ENCODE measurements around the gene SPC25.
"Not testable (repeated sequence)": the region's sequence is repeated elsewhere in the genome, so short reads cannot be mapped to it uniquely, and the experiment has no call there.

SPC25 gene

DNA sequence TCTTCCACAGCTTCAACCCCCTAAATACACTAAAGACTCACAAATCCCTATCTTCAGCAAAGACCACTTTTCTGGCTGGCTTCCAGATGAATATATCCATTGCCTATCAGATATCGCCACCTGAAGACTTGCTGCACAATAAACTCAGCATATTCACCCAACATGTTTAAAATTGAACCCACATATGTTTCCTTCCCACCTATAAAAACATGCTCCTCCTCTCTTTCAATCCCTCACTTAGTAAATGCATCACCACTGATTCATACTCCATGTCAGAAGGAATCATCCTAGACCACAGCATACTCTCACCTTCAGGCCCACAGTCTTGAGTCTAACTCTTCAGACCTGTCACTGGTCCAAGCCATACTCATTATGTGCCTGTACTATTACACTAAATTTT lies 5.3 kb downstream of the SPC25 start:
- H3K4me3 ChIP-seq (ENCODE audit: low read length), result no peak overlapping the region
- H4K20me1 ChIP-seq (ENCODE audit: insufficient read depth, low read length), result no peaks in the 10 kb centered on the region
- H3K36me3 ChIP-seq (replicated peaks; ENCODE audit: low read depth, low read length), result peaks cover 18% of the 10 kb centered on the region
- H3K4me1 ChIP-seq (ENCODE audit: low read length), result peaks cover 5% of the 10 kb centered on the region; the same call in 1 of the 2 replicates
- H2AFZ ChIP-seq (ENCODE audit: low read depth, low read length), result no peak overlapping the region
- TF ChIP-seq EZH2phosphoT487 (IDR thresholded peaks at IDR 0.05; ENCODE audit: low read depth), result no peak
- TF ChIP-seq, protein P1, sequence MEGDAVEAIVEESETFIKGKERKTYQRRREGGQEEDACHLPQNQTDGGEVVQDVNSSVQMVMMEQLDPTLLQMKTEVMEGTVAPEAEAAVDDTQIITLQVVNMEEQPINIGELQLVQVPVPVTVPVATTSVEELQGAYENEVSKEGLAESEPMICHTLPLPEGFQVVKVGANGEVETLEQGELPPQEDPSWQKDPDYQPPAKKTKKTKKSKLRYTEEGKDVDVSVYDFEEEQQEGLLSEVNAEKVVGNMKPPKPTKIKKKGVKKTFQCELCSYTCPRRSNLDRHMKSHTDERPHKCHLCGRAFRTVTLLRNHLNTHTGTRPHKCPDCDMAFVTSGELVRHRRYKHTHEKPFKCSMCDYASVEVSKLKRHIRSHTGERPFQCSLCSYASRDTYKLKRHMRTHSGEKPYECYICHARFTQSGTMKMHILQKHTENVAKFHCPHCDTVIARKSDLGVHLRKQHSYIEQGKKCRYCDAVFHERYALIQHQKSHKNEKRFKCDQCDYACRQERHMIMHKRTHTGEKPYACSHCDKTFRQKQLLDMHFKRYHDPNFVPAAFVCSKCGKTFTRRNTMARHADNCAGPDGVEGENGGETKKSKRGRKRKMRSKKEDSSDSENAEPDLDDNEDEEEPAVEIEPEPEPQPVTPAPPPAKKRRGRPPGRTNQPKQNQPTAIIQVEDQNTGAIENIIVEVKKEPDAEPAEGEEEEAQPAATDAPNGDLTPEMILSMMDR (IDR thresholded peaks at IDR 0.05; ENCODE audit: low read depth, low read length), result no peak
- no peaks in the 10 kb centered on the region for H3K27me3 ChIP-seq (ENCODE audit: low read depth, low read length)
- no peaks in the 10 kb centered on the region for H3K9me3 ChIP-seq (ENCODE audit: insufficient read depth, low read length)
- no peak overlapping the region for H3K4me2 ChIP-seq (ENCODE audit: low read length)
- H3K27ac ChIP-seq (ENCODE audit: low read length), result no peak overlapping the region
- peaks cover 9% of the 10 kb centered on the region for H3K79me2 ChIP-seq (ENCODE audit: low read length)
- H3K9ac ChIP-seq (ENCODE audit: low read length), result no peak overlapping the region

DNA sequence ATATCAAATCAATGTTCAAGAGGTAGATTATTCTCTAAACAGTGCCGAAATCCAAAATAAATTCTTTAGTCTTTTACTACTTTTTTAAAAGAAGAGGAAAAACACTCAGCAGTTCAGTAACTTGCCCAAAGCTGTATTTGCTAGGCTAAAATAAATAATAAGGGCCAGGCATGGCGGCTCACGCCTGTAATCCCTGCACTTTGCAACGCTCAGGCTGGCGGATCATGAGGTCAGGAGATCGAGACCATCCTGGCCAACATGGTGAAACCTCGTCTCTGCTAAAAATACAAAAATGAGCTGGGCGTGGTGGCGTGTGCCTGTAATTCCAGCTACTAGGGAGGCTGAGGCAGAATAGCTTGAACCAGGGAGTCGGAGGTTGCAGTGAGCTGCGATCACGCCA lies 8.1 kb downstream of the SPC25 start:
- peaks cover 11% of the 10 kb centered on the region for H3K36me3 ChIP-seq (replicated peaks; ENCODE audit: low read depth, low read length)
- not testable (repeated sequence) for H4K20me1 ChIP-seq (ENCODE audit: insufficient read depth, low read length); H3K4me2 ChIP-seq (ENCODE audit: low read length); H3K27ac ChIP-seq (ENCODE audit: low read length); H3K9me3 ChIP-seq (ENCODE audit: insufficient read depth, low read length); H3K79me2 ChIP-seq (ENCODE audit: low read length); H3K4me1 ChIP-seq (ENCODE audit: low read length); H3K9ac ChIP-seq (ENCODE audit: low read length); H3K27me3 ChIP-seq (ENCODE audit: low read depth, low read length); H3K4me3 ChIP-seq (ENCODE audit: low read length); H2AFZ ChIP-seq (ENCODE audit: low read depth, low read length)

DNA sequence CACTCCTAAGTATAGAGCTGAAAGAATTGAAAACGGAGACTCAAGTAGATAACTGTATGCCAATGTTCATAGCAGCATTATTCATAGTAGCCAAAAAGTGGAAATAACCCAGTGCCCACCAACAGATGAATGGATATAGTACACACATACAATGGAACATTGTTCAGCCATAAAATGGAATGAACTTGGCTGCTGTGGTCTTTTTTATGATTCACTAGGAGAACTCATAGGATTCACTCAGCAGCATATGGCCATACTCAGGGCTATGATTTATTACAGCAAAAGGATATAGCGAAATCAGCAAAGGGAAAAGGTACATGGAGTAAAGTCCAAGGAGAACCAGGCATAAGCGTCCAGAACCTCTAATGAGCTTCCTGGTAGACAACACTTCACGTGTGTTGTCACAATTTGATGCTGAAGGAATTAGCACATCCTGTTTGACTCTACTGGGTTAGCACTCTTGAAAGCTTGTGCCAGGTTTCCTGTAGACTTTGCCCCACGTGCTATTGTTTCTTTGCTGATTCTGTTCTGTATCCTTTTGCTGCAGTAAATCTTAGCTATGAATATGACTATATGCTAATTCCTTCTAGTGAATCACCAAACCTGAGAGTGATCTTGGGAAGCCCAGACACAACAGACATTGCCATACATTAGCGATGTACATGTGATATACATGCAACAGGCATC lies 15.7 kb downstream of the SPC25 start:
- H3K4me3 ChIP-seq (ENCODE audit: low read length), result no peak overlapping the region
- TF ChIP-seq, protein P1 (IDR thresholded peaks at IDR 0.05; ENCODE audit: low read depth, low read length), result no peak
- TF ChIP-seq EZH2phosphoT487 (IDR thresholded peaks at IDR 0.05; ENCODE audit: low read depth), result no peak
- no peaks in the 10 kb centered on the region for H3K4me1 ChIP-seq (ENCODE audit: low read length)
- no peaks in the 10 kb centered on the region for H3K9me3 ChIP-seq (ENCODE audit: insufficient read depth, low read length)
- no peak overlapping the region for H3K9ac ChIP-seq (ENCODE audit: low read length)
- H2AFZ ChIP-seq (ENCODE audit: low read depth, low read length), result no peak overlapping the region
- H3K4me2 ChIP-seq (ENCODE audit: low read length), result no peak overlapping the region
- no peaks in the 10 kb centered on the region for H3K27me3 ChIP-seq (ENCODE audit: low read depth, low read length)
- no peaks in the 10 kb centered on the region; the same call in 1 of the 2 replicates for H4K20me1 ChIP-seq (ENCODE audit: insufficient read depth, low read length)
- H3K79me2 ChIP-seq (ENCODE audit: low read length), result no peaks in the 10 kb centered on the region
- peaks cover 2% of the 10 kb centered on the region for H3K36me3 ChIP-seq (replicated peaks; ENCODE audit: low read depth, low read length)
- no peak overlapping the region for H3K27ac ChIP-seq (ENCODE audit: low read length)

DNA sequence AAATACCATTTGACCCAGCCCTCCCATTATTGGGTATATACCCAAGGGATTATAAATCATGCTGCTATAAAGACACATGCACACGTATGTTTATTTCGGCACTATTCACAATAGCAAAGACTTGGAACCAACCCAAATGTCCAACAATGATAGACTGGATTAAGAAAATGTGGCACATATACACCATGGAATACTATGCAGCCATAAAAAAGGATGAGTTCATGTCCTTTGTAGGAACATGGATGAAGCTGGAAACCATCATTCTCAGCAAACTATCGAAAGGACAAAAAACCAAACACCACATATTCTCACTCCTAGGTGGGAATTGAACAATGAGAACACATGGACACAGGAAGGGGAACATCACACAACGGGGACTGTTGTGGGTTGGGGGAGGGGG lies 19.4 kb downstream of the SPC25 start:
- not testable (repeated sequence) for H3K9ac ChIP-seq (ENCODE audit: low read length); H3K4me1 ChIP-seq (ENCODE audit: low read length); H4K20me1 ChIP-seq (ENCODE audit: insufficient read depth, low read length); H3K4me2 ChIP-seq (ENCODE audit: low read length); H3K4me3 ChIP-seq (ENCODE audit: low read length); H2AFZ ChIP-seq (ENCODE audit: low read depth, low read length); H3K27ac ChIP-seq (ENCODE audit: low read length); H3K9me3 ChIP-seq (ENCODE audit: insufficient read depth, low read length); H3K36me3 ChIP-seq (replicated peaks; ENCODE audit: low read depth, low read length); H3K27me3 ChIP-seq (ENCODE audit: low read depth, low read length); H3K79me2 ChIP-seq (ENCODE audit: low read length)

DNA sequence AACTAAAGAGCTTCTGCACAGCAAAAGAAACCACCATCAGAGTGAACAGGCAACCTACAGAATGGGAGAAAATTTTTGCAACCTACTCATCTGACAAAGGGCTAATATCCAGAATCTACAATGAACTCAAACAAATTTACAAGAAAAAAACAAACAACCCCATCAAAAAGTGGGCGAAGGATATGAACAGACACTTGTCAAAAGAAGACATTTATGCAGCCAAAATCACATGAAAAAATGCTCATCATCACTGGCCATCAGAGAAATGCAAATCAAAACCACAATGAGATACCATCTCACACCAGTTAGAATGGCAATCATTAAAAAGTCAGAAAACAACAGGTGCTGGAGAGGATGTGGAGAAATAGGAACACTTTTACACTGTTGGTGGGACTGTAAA lies 19.9 kb downstream of the SPC25 start:
- not testable (repeated sequence) for H3K27ac ChIP-seq (ENCODE audit: low read length); H3K27me3 ChIP-seq (ENCODE audit: low read depth, low read length); H3K4me2 ChIP-seq (ENCODE audit: low read length); H3K4me3 ChIP-seq (ENCODE audit: low read length); H3K4me1 ChIP-seq (ENCODE audit: low read length); H3K9ac ChIP-seq (ENCODE audit: low read length); H3K36me3 ChIP-seq (replicated peaks; ENCODE audit: low read depth, low read length); H4K20me1 ChIP-seq (ENCODE audit: insufficient read depth, low read length); H2AFZ ChIP-seq (ENCODE audit: low read depth, low read length); H3K9me3 ChIP-seq (ENCODE audit: insufficient read depth, low read length); H3K79me2 ChIP-seq (ENCODE audit: low read length)

DNA sequence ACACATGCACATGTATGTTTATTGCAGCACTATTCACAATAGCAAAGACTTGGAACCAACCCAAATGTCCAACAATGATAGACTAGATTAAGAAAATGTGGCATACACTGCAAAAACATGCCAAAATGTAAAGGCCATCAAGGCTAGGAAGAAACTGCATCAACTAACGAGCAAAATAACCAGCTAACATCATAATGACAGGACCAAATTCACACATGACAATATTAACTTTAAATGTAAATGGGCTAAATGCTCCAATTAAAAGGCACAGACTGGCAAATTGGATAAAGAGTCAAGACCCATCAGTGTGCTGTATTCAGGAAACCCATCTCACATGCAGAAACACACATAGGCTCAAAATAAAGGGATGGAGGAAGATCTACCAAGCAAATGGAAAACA lies 23.1 kb downstream of the SPC25 start:
- H3K4me2 ChIP-seq (ENCODE audit: low read length); H3K27me3 ChIP-seq (ENCODE audit: low read depth, low read length); H4K20me1 ChIP-seq (ENCODE audit: insufficient read depth, low read length); H3K4me1 ChIP-seq (ENCODE audit: low read length); H3K4me3 ChIP-seq (ENCODE audit: low read length); H3K27ac ChIP-seq (ENCODE audit: low read length); H2AFZ ChIP-seq (ENCODE audit: low read depth, low read length); H3K79me2 ChIP-seq (ENCODE audit: low read length); H3K9ac ChIP-seq (ENCODE audit: low read length); H3K9me3 ChIP-seq (ENCODE audit: insufficient read depth, low read length): not testable (repeated sequence)
- H3K36me3 ChIP-seq (replicated peaks; ENCODE audit: low read depth, low read length), result peaks cover 13% of the 10 kb centered on the region
